LHCN-M2 (cell line): ENCODE measurements around the gene RALGAPA2. TPM values are rescaled to one million over a fixed set of nuclear protein-coding genes. Genes with fewer than 3 reads are reported as not detected.
A peak's percentile ranks its signal among the peaks of the same experiment; 100 is the strongest.

Experiments
- DNase-seq: peaks from one replicate; pipeline ENCODE4 v3.0.0-alpha.2; 2012; ENCODE audit warnings: low read depth
- total RNA-seq: library from RNA; depleted of rRNA; stranded (reverse); fragments of >200 nt; gene quantifications from 2 replicates; pipeline ENCODE4 v1.2.3, GENCODE V29; 2014

Gene RALGAPA2
- total RNA-seq, 1 experiment from 2014 or later: 8.7 TPM

- DNase-seq: no peak
Measured at GRCh38 chr20:20437314-20437713, 275.1 kb downstream of the RALGAPA2 start.

GRCh38 chr20:20436689-20437088, 275.8 kb downstream of the RALGAPA2 start:
- no peak for DNase-seq

- no peak for DNase-seq
Measured at GRCh38 chr20:20435453-20435852, 277.0 kb downstream of the RALGAPA2 start.

GRCh38 chr20:20432618-20433286, 279.7 kb downstream of the RALGAPA2 start:
- DNase-seq: no peak

- peak; percentile 3 for DNase-seq
Measured at GRCh38 chr20:20430066-20430465, 282.4 kb downstream of the RALGAPA2 start.

GRCh38 chr20:20428067-20428466, 284.4 kb downstream of the RALGAPA2 start:
- DNase-seq: no peak

- DNase-seq: no peak
Measured at GRCh38 chr20:20427227-20427864, 285.1 kb downstream of the RALGAPA2 start.

- no peak for DNase-seq
Measured at GRCh38 chr20:20426655-20426907, 285.9 kb downstream of the RALGAPA2 start.

- DNase-seq: no peak
Measured at GRCh38 chr20:20425823-20426654, 286.4 kb downstream of the RALGAPA2 start.

- DNase-seq: no peak
Measured at GRCh38 chr20:20423117-20423516, 289.3 kb downstream of the RALGAPA2 start.

GRCh38 chr20:20417876-20418676, 294.4 kb downstream of the RALGAPA2 start:
- no peak for DNase-seq

- DNase-seq: no peak
Measured at GRCh38 chr20:20415321-20415720, 297.1 kb downstream of the RALGAPA2 start.

- DNase-seq: no peak
Measured at GRCh38 chr20:20414640-20415220, 297.7 kb downstream of the RALGAPA2 start.

- DNase-seq: no peak
Measured at GRCh38 chr20:20413810-20414281, 298.6 kb downstream of the RALGAPA2 start.

- no peak for DNase-seq
Measured at GRCh38 chr20:20412750-20413149, 299.7 kb downstream of the RALGAPA2 start.

GRCh38 chr20:20411836-20412235, 300.6 kb downstream of the RALGAPA2 start:
- DNase-seq: no peak

GRCh38 chr20:20411402-20411801, 301.0 kb downstream of the RALGAPA2 start:
- DNase-seq: no peak

- DNase-seq: no peak
Measured at GRCh38 chr20:20410678-20411077, 301.8 kb downstream of the RALGAPA2 start.

GRCh38 chr20:20409331-20409730, 303.1 kb downstream of the RALGAPA2 start:
- no peak for DNase-seq

GRCh38 chr20:20407891-20408805, 304.3 kb downstream of the RALGAPA2 start:
- peak; percentile 9 for DNase-seq
